ENCODE measurements around the gene HPSE. TPM values are rescaled to one million over a fixed set of nuclear protein-coding genes. Genes with fewer than 3 reads are reported as not detected.

Gene HPSE
- total and polyA plus RNA-seq, 4 donors: 0.43 to 4.7 (median 1.0) TPM

DNA sequence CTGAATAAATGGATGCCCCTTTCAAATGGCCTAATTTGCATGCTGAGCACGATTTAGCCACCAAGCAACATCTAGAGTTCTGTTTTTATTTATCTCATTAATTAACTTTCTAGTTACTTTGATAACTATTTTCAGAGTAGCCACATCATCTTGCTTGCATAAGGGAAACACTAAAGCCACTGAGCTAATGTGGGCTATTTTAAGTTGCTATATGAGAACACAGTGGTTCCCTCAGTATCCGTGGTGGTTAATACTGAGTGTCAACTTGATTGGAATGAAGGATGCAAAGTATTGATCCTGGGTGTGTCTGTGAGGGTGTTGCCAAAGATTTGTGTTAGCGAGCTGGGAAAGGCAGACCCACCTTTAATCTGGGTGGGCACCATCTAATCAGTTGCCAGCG, 25.4 kb upstream of the HPSE start:
- DNase-seq (ENCODE audit: low spot score): no peak
- H3K4me3 ChIP-seq (ENCODE audit: low read depth in 1 of 3, low read length in 3 of 3): no peak overlapping the region
- WGBS: 87% methylated on average over 4 of the region's 4 CpGs
- no peak overlapping the region for H3K27ac ChIP-seq (ENCODE audit: low read depth in 1 of 2, low read length in 2 of 2)
- H3K27me3 ChIP-seq (ENCODE audit: control insufficient read depth in 4 of 4, insufficient read depth in 4 of 4, low read length in 3 of 4): no peaks in the 10 kb centered on the region
- no peaks in the 10 kb centered on the region for H3K36me3 ChIP-seq (ENCODE audit: control insufficient read depth in 4 of 4, insufficient read depth in 3 of 4, low read depth in 1 of 4, low read length in 3 of 4)
- no peak overlapping the region for H3K9ac ChIP-seq (ENCODE audit: low read depth in 1 of 2, low read length in 2 of 2)
- TF ChIP-seq YY1 (IDR thresholded peaks at IDR 0.05) (no peak), NR2F2 (IDR thresholded peaks at IDR 0.05) (no peak), RXRA (IDR thresholded peaks at IDR 0.05) (no peak), EGR1 (IDR thresholded peaks at IDR 0.05; ENCODE audit: low read depth in 2 of 2) (no peak), CTCF (IDR thresholded peaks at IDR 0.05; ENCODE audit: low read depth, low read length, missing input control) (no peak), FOXA1 (IDR thresholded peaks at IDR 0.05) (no peak), JUND (IDR thresholded peaks at IDR 0.05) (no peak)
- H3K9me3 ChIP-seq (ENCODE audit: control insufficient read depth in 4 of 4, low read length in 3 of 4): no peaks in the 10 kb centered on the region
- peaks cover 0 to 3% (median 0%) of the 10 kb centered on the region in 4 donors for H3K4me1 ChIP-seq (ENCODE audit: control insufficient read depth in 4 of 4, insufficient read depth in 4 of 4, low read length in 3 of 4)

GRCh38 chr4:83358410-83358809, 23.8 kb upstream of the HPSE start:
- Histone ChIP-seq H3K36me3 (ENCODE audit: control insufficient read depth in 4 of 4, insufficient read depth in 3 of 4, low read depth in 1 of 4, low read length in 3 of 4) (no peaks in the 10 kb centered on the region), H3K9ac (ENCODE audit: low read depth in 1 of 2, low read length in 2 of 2) (no peak overlapping the region), H3K4me3 (ENCODE audit: low read depth in 1 of 3, low read length in 3 of 3) (no peak overlapping the region), H3K27me3 (ENCODE audit: control insufficient read depth in 4 of 4, insufficient read depth in 4 of 4, low read length in 3 of 4) (no peaks in the 10 kb centered on the region), H3K27ac (ENCODE audit: low read depth in 1 of 2, low read length in 2 of 2) (no peak overlapping the region), H3K4me1 (ENCODE audit: control insufficient read depth in 4 of 4, insufficient read depth in 4 of 4, low read length in 3 of 4) (peaks cover 0 to 3% (median 0%) of the 10 kb centered on the region in 4 donors), H3K9me3 (ENCODE audit: control insufficient read depth in 4 of 4, low read length in 3 of 4) (peaks cover 0 to 7% (median 0%) of the 10 kb centered on the region in 4 donors)
- no peak for TF ChIP-seq REST (IDR thresholded peaks at IDR 0.05)
- no peak for TF ChIP-seq RAD21 (IDR thresholded peaks at IDR 0.05)
- TF ChIP-seq FOXA2 (IDR thresholded peaks at IDR 0.05): no peak
- no peak for TF ChIP-seq HNF4A (conservative IDR thresholded peaks at IDR 0.05)
- TF ChIP-seq SP1 (IDR thresholded peaks at IDR 0.05): no peak
- TF ChIP-seq NR2F2 (IDR thresholded peaks at IDR 0.05): no peak
- no peak for TF ChIP-seq FOXA1 (IDR thresholded peaks at IDR 0.05)
- no peak for TF ChIP-seq GABPA (IDR thresholded peaks at IDR 0.05 in 1 of 2, conservative IDR thresholded peaks at IDR 0.05 in 1 of 2)
- no peak for TF ChIP-seq HNF4G (IDR thresholded peaks at IDR 0.05)
- TF ChIP-seq, protein P1, sequence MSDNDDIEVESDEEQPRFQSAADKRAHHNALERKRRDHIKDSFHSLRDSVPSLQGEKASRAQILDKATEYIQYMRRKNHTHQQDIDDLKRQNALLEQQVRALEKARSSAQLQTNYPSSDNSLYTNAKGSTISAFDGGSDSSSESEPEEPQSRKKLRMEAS (IDR thresholded peaks at IDR 0.05): no peak
- TF ChIP-seq, protein P2, sequence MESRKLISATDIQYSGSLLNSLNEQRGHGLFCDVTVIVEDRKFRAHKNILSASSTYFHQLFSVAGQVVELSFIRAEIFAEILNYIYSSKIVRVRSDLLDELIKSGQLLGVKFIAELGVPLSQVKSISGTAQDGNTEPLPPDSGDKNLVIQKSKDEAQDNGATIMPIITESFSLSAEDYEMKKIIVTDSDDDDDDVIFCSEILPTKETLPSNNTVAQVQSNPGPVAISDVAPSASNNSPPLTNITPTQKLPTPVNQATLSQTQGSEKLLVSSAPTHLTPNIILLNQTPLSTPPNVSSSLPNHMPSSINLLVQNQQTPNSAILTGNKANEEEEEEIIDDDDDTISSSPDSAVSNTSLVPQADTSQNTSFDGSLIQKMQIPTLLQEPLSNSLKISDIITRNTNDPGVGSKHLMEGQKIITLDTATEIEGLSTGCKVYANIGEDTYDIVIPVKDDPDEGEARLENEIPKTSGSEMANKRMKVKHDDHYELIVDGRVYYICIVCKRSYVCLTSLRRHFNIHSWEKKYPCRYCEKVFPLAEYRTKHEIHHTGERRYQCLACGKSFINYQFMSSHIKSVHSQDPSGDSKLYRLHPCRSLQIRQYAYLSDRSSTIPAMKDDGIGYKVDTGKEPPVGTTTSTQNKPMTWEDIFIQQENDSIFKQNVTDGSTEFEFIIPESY (IDR thresholded peaks at IDR 0.05): no peak
- no peak for DNase-seq (ENCODE audit: low spot score)
- 60% methylated on average over 1 of the region's 1 CpG for WGBS

All from liver (tissue), 9 donors.